ENCODE measurements around the gene LRATD1.

The LRATD1 gene

GRCh38 chr2:14634182-14634488 lies 1.6 kb downstream of the LRATD1 start:
- DNase-seq, result no peak

GRCh38 chr2:14634489-14635390 lies 2.2 kb downstream of the LRATD1 start:
- DNase-seq, result peak; percentile 66

GRCh38 chr2:14635391-14635871 lies 2.9 kb downstream of the LRATD1 start:
- peak; percentile 55 for DNase-seq

GRCh38 chr2:14638488-14638887 lies 6.0 kb downstream of the LRATD1 start:
- no peak for DNase-seq

GRCh38 chr2:14641116-14641515 lies 8.6 kb downstream of the LRATD1 start:
- DNase-seq, result no peak

GRCh38 chr2:14642499-14642898 lies 10.0 kb downstream of the LRATD1 start:
- no peak for DNase-seq

- no peak for DNase-seq
These were observed 15.2 kb downstream of the LRATD1 start for GRCh38 chr2:14647714-14648113.

- DNase-seq, result no peak
These were observed 17.5 kb downstream of the LRATD1 start for GRCh38 chr2:14650066-14650465.

GRCh38 chr2:14654835-14655282 lies 22.3 kb downstream of the LRATD1 start:
- no peak for DNase-seq

- no peak for DNase-seq
These were observed 23.6 kb downstream of the LRATD1 start for GRCh38 chr2:14656146-14656545.

GRCh38 chr2:14661163-14661562 lies 28.6 kb downstream of the LRATD1 start:
- no peak for DNase-seq

GRCh38 chr2:14673351-14673875 lies 40.9 kb downstream of the LRATD1 start:
- peak; percentile 23 for DNase-seq

GRCh38 chr2:14675489-14675888 lies 43.0 kb downstream of the LRATD1 start:
- DNase-seq, result no peak

GRCh38 chr2:14676371-14676770 lies 43.9 kb downstream of the LRATD1 start:
- no peak for DNase-seq

GRCh38 chr2:14677039-14677438 lies 44.5 kb downstream of the LRATD1 start:
- peak; percentile 14 for DNase-seq

GRCh38 chr2:14678761-14679160 lies 46.2 kb downstream of the LRATD1 start:
- DNase-seq, result no peak

- DNase-seq, result no peak
These were observed 49.1 kb downstream of the LRATD1 start for GRCh38 chr2:14681608-14682007.
